Hepatocyte (in vitro differentiated cells): ENCODE measurements around the gene AGXT. TPM values are rescaled to one million over a fixed set of nuclear protein-coding genes. Genes with fewer than 3 reads are reported as not detected.

Source experiments
- DNase-seq: peaks from one replicate; pipeline ENCODE4 v3.0.0-alpha.2; 2016; ENCODE audit warnings: low spot score
- H2AFZ ChIP-seq: fragments of 200-600 bp; sonication (generic); 2 replicates; pipeline ENCODE4 v1.6.0; 2016; ENCODE audit warnings: antibody characterized with exemption, mild to moderate bottlenecking
- H3K27ac ChIP-seq: fragments of 200-600 bp; sonication (generic); 2 replicates; pipeline ENCODE4 v1.5.1; 2016; ENCODE audit warnings: mild to moderate bottlenecking
- H3K27me3 ChIP-seq: fragments of 200-600 bp; sonication (generic); 2 replicates; pipeline ENCODE4 v1.6.1; 2016
- H3K36me3 ChIP-seq: fragments of 200-600 bp; sonication (generic); replicated peaks from 2 replicates; pipeline ENCODE4 v1.5.1; 2016; ENCODE audit warnings: low read depth; ENCODE audit not compliant: insufficient read depth
- H3K4me1 ChIP-seq: fragments of 200-600 bp; sonication (generic); 2 replicates; pipeline ENCODE4 v1.5.1; 2016; ENCODE audit warnings: mild to moderate bottlenecking, moderate library complexity; ENCODE audit not compliant: insufficient read depth
- H3K4me2 ChIP-seq: fragments of 200-600 bp; sonication (generic); 2 replicates; pipeline ENCODE4 v1.6.0; 2016
- H3K4me3 ChIP-seq: fragments of 200-600 bp; sonication (generic); 2 replicates; pipeline ENCODE4 v1.5.1; 2016; ENCODE audit warnings: mild to moderate bottlenecking
- H3K79me2 ChIP-seq: fragments of 200-600 bp; sonication (generic); 2 replicates; pipeline ENCODE4 v1.6.0; 2017; ENCODE audit warnings: mild to moderate bottlenecking
- H3K9me2 ChIP-seq: fragments of 200-600 bp; sonication (generic); replicated peaks from 2 replicates; pipeline ENCODE4 v1.6.0; 2017; ENCODE audit warnings: mild to moderate bottlenecking; ENCODE audit not compliant: insufficient read depth
- H3K9me3 ChIP-seq: fragments of 200-600 bp; sonication (generic); 2 replicates; pipeline ENCODE4 v1.5.1; 2016; ENCODE audit warnings: low read depth, mild to moderate bottlenecking
- H4K20me1 ChIP-seq: fragments of 200-600 bp; sonication (generic); 2 replicates; pipeline ENCODE4 v1.6.0; 2016; ENCODE audit warnings: mild to moderate bottlenecking; ENCODE audit not compliant: insufficient read depth, poor library complexity, severe bottlenecking
- EZH2 ChIP-seq: fragments of 200-600 bp; sonication (generic); IDR thresholded peaks from 2 replicates; pipeline ENCODE4 v1.6.1; 2016; ENCODE audit warnings: antibody characterized with exemption, mild to moderate bottlenecking, borderline replicate concordance
- EZH2phosphoT487 ChIP-seq: fragments of 200-600 bp; sonication (generic); IDR thresholded peaks from one replicate; pipeline ENCODE4 v1.6.1; 2018; ENCODE audit warnings: antibody characterized with exemption, mild to moderate bottlenecking, low read depth, moderate library complexity; ENCODE audit not compliant: unreplicated experiment, severe bottlenecking
- WGBS: methylation state at CpG from one replicate; pipeline ENCODE4 v1.1.6; 2016; ENCODE audit warnings: low lambda C conversion rate; ENCODE audit errors: missing lambda C conversion rate; 5-methylcytosine and 5-hydroxymethylcytosine counted together
- polyA plus RNA-seq: library from polyadenylated mRNA; unstranded; fragments of >200 nt; fragmentation: Nextera tagmentation; extraction: Ambion mirVana; gene quantifications from 2 replicates; pipeline ENCODE4 v1.2.1, GENCODE V29; 2016
- total RNA-seq: library from RNA; depleted of rRNA; stranded (reverse); fragments of >200 nt; gene quantifications from 2 replicates; pipeline ENCODE4 v1.2.3, GENCODE V29; 2014
- TF ChIP-seq, protein P1 (sequence below): fragments of 200-600 bp; sonication (generic); IDR thresholded peaks from 2 replicates; pipeline ENCODE4 v1.5.1; 2016; ENCODE audit warnings: antibody characterized with exemption, mild to moderate bottlenecking; ENCODE audit not compliant: poor library complexity

The AGXT gene
- total and polyA plus RNA-seq, 2 experiments from 2014 or later = 90.8 to 169 TPM

DNA sequence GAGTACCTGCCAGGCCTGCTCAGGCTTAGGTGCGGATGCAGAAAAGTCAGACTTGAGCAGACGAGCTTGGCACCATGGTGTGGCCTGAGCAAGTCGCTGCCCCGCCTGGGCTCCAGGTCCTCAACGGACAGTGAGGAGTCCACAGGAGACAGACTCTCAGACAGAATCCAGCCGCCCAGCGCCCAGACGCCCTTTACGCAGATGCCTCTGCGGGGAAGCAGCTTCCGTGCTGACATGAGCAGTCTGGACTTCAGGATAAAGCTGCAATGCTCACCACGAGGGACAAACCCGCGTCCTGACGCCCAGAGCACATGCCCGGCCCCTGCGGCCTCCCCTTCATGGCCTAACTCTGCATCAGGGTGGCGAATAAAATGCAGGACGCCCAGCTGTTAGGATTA is 30.8 kb downstream of the AGXT start:
- 89% methylated on average over 19 of the region's 19 CpGs for WGBS
- TF ChIP-seq, protein P1, sequence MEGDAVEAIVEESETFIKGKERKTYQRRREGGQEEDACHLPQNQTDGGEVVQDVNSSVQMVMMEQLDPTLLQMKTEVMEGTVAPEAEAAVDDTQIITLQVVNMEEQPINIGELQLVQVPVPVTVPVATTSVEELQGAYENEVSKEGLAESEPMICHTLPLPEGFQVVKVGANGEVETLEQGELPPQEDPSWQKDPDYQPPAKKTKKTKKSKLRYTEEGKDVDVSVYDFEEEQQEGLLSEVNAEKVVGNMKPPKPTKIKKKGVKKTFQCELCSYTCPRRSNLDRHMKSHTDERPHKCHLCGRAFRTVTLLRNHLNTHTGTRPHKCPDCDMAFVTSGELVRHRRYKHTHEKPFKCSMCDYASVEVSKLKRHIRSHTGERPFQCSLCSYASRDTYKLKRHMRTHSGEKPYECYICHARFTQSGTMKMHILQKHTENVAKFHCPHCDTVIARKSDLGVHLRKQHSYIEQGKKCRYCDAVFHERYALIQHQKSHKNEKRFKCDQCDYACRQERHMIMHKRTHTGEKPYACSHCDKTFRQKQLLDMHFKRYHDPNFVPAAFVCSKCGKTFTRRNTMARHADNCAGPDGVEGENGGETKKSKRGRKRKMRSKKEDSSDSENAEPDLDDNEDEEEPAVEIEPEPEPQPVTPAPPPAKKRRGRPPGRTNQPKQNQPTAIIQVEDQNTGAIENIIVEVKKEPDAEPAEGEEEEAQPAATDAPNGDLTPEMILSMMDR = no peak
- TF ChIP-seq EZH2 = no peak
- TF ChIP-seq EZH2phosphoT487 = no peak

DNA sequence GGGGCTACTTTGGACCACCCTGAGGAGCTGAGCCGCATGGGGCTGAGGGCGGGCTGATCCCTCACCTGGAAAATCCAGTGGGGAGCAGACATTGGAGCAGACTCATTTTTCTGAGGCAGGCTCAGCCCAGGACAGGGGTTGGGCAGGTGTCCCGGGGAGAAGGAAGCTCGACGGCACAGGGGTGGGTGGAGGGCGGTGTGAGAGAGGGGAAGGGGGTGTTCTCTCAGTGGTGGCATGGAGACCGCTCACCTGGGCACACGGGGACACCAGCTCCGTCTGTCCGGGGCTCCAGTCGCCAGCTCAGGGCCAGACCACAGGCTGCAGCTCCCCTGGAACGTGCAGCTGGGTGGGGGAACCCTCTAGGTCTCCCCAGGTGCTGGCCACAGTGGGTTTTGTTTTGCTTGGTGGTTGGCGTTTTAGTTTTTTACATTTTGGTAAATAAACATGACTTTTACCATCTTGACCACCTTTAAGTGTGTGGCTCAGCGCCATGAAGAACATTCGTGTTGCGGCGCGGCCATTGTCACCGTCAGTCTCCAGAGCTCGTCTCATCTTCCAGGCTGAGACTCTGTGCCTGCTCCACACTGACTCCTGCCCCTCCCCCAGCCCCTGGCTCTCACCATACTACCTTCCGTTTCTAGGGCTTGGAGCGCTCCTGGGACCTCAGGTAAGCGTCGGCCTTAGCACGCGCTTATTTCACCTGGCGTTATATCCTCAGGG is 31.7 kb downstream of the AGXT start:
- no peak for DNase-seq
- H3K79me2 ChIP-seq = no peaks in the 10 kb centered on the region
- no peaks in the 10 kb centered on the region for H4K20me1 ChIP-seq
- no peaks in the 10 kb centered on the region for H3K9me3 ChIP-seq
- H3K4me2 ChIP-seq = no peak overlapping the region
- H2AFZ ChIP-seq = no peak overlapping the region
- H3K27me3 ChIP-seq = no peaks in the 10 kb centered on the region
- H3K36me3 ChIP-seq = no peaks in the 10 kb centered on the region
- H3K27ac ChIP-seq = no peak overlapping the region
- H3K4me1 ChIP-seq = peaks cover 17% of the 10 kb centered on the region
- no peaks in the 10 kb centered on the region for H3K9me2 ChIP-seq
- 92% methylated on average over 22 of the region's 27 CpGs for WGBS
- TF ChIP-seq EZH2phosphoT487 = no peak
- TF ChIP-seq, protein P1 = no peak
- no peak overlapping the region for H3K4me3 ChIP-seq

More for the DNA sequence above, 30.8 kb downstream of the AGXT start:
- Histone ChIP-seq H4K20me1 (no peaks in the 10 kb centered on the region), H3K9me2 (no peaks in the 10 kb centered on the region), H3K4me1 (peaks cover 17% of the 10 kb centered on the region), H3K79me2 (no peaks in the 10 kb centered on the region), H3K36me3 (no peaks in the 10 kb centered on the region), H2AFZ (no peak overlapping the region), H3K27ac (no peak overlapping the region), H3K4me3 (no peak overlapping the region), H3K4me2 (no peak overlapping the region), H3K9me3 (no peaks in the 10 kb centered on the region), H3K27me3 (no peaks in the 10 kb centered on the region)
- no peak for DNase-seq

DNA sequence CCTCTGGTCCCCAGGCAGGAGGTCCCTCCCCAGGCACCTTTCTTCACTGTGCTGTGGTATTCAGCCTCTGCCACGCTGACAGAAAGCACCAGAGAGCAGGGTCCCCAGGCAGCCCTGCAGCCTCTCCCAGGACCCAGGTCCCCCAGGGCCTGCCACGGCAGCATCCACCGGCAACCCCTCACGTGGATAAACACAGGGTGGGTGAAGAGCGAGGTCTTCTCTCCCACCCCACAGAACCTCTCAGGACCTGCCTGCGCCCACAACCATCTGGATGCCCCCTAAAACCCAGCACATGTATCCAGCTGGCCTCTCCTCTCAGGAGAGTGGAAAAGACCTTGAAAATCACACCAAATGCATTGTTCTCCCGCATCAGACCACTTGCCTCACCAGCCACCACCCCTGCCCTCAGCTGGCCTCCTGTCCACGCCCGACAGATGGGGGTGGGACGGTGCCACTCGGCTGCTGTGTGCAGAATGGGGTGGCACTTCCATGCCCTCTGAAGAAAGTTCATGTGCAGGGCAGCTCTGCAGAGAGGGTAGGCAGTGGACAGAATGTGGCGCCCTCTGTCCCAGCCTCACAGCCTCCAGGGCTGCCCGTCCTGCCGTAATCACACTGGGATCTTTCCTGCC is 33.5 kb downstream of the AGXT start:
- 77% methylated on average over 14 of the region's 14 CpGs for WGBS
- no peak overlapping the region for H2AFZ ChIP-seq

More for the DNA sequence above, 33.5 kb downstream of the AGXT start:
- Histone ChIP-seq H3K4me2 (no peak overlapping the region), H3K9me3 (no peaks in the 10 kb centered on the region), H3K79me2 (no peaks in the 10 kb centered on the region), H3K27ac (no peak overlapping the region), H3K4me3 (no peak overlapping the region), H3K9me2 (no peaks in the 10 kb centered on the region), H3K36me3 (no peaks in the 10 kb centered on the region), H3K4me1 (peaks cover 3% of the 10 kb centered on the region), H4K20me1 (no peaks in the 10 kb centered on the region), H3K27me3 (peaks cover 4% of the 10 kb centered on the region)
- DNase-seq = no peak
- TF ChIP-seq EZH2phosphoT487 = no peak
- no peak for TF ChIP-seq EZH2
- TF ChIP-seq, protein P1 = no peak
